Stimulated activated CD4-positive, alpha-beta T cell treated with anti-CD3 and anti-CD28 coated beads, Interleukin-1b, Interleukin-23, amount 100 ng/mL, for 4 hours (primary cell): ENCODE data around the gene PWP1.

ENCODE experiments used
- DNase-seq, 2 donors: peaks; one replicate each; pipeline ENCODE4 v3.0.0-alpha.2; 2020; ENCODE audit warnings: low read depth in 2 of 2

PWP1 gene

DNA sequence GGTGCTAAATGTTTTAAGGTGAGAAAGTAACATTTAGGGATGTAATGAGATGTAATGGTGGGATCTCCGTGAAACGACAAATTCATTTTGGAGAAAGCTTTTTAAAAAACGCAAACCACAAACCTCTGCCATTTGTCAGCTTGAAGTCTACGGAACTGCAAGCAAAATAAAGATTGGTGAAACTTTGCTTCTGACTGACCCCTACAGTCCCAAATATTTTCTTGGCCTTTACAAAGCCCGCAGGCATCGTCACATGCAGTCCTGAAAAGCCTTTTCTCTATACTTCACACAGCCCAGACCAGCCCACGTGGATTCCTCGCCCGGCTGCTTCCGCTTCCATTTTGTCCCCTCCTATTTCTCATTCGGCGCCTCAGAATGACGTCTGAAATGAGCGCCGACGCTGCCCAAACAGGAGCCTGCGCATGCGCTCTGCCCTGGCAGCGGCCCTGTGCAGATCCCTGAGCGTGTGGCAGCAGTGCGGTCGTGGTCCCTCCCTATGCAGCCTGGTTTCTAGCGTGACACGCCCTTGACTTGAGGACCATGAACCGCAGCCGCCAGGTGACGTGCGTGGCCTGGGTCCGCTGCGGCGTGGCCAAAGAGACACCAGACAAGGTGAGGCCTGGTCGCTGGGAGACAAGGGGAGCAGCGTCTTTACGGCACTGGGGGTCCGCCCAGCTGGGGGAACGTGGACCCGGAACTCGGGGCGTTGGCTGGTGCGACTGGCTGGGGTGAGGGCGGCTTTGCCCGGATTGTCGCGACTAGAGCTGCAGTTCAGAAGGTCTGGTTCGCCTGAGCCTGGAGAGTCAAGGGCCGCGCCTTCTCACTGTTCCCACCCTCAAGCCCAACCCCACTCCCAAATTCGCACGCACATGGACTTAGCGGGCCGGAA is at the start of gene PWP1:
Gene PWP1 (plus strand): TSS at position 440 of the 889 bp plus-strand sequence. CDS start 101 bp downstream, at position 541.
- DNase-seq, result peak; percentile 93 to 94

DNA sequence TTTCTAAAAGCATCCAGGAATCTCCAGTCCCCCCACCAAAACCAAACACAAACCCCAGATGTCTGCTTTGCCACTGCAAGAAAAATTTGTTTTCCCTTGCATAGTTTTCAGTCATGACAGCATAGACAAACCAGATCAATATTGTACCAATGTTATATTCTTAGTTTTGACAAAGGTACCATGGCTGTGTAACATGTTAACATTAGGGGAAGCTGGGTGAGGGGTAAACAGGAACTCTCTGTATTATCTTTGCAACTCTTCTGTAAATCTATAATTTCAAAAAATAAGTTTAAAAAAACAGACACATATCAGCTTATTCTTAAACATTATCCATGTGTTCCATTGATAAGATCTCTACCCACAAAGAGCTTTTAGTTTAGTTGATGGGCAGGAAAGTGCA is 44.4 kb upstream of the PWP1 start:
- no peak for DNase-seq

DNA sequence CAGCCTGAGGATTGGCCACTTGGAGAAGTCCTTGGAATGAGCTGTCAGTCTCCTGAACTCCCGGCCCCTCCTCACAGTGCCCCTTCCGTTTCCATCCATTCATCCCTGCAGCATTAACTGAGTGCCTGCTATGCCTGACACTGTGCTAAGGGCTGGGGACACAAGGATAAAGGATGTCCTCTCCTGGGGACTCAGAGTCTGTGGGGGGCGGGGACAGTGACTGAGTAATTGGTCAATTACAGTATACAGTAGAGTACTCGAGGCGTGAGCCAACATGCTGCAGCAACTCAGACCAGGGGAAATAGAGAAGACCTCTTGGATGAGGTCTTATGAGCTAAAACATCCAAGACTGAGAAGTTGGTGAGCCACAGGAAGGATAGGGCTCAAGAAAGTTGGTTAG is 43.4 kb upstream of the PWP1 start:
- no peak for DNase-seq

DNA sequence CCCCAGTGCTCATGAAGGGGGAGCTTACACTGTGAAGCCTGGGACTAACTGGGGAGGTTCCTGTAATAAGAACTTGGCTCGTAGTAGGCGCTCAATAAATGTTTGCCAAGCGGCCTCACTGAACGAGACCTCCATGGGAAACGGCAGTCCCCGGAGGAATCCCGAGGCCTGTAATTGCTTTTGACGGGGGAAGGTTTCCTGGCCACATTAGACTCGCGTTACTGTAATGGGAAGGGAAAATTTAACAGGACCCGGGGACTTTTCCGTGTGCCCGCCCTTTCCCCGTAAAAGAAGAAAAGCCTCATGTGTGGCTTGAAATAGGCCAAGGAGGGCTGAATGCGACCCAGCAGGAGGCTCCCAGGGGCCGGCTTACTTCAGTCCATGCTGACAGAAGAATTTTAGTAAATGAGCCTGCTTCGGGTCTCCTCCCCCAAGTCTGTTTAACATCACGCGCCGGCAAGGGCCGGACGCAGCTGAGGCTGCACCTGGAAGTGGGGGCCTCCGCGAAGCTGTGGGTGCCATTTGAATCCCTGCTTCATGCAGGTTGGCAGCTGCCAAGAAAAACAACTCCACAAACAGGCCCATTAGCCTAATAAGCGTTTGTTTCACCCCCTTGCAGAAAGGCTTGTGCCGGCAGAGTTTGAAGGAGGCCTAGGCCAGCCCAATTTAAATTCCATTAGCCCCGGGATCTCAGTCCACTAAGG is 39.8 kb upstream of the PWP1 start:
- DNase-seq, result no peak

DNA sequence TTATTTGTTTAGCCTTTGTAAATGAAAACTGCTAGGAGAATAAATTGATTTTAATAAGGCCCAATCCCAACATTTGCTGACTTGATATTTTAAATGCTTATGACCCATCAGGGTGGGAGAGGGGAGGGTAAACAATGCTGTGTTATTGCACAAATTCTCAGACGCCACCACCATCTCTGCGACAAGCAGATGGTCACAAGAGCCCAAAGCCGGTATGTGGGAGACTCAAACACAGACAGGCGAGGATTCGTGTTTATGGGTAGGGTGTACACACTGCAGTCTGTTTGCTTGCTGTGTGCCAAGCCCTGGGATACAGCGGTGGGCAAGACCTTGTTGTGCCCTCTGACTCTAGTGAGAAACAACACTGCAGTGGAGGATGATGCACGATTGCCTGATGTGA is 39.2 kb upstream of the PWP1 start:
- DNase-seq, result no peak

DNA sequence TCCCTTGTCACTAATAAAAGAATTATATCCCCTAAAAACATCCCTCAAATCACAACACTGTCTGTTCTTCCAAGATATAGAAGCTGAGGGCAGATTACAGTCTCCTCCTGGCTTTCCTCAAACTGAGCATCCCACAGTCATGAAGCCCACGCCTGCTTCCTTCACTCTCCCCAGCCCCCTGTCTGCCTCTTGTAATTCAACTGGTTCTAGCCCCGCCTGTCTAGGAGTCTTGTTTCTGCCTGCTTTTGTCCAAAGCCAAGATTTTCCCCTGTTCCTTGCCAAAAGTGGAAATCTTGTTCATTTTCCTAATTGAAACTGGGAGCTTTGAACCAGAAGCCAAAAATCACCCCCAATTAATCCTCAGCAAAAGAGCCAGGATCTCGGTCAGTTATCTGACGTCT is 35.9 kb upstream of the PWP1 start:
- DNase-seq, result no peak

DNA sequence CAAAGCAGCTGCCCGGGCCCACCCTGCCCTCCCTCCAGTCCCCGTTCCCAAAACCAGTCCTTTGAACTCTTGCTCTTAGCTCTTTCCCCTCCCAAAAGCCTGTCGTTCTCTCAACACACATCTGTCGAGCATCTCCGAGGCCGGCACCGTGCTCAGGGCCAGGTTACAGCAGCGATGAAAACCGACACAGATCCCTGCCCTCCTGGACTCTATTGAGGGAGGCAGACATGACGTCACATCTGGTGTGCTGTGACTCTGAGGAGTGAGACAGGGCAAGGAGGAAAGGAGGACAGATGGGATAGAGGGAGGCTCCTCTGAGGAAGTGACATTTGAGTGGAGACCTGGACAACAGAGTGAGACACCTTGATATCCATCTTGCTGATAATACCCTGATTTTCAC is 34.6 kb upstream of the PWP1 start:
- DNase-seq, result no peak

DNA sequence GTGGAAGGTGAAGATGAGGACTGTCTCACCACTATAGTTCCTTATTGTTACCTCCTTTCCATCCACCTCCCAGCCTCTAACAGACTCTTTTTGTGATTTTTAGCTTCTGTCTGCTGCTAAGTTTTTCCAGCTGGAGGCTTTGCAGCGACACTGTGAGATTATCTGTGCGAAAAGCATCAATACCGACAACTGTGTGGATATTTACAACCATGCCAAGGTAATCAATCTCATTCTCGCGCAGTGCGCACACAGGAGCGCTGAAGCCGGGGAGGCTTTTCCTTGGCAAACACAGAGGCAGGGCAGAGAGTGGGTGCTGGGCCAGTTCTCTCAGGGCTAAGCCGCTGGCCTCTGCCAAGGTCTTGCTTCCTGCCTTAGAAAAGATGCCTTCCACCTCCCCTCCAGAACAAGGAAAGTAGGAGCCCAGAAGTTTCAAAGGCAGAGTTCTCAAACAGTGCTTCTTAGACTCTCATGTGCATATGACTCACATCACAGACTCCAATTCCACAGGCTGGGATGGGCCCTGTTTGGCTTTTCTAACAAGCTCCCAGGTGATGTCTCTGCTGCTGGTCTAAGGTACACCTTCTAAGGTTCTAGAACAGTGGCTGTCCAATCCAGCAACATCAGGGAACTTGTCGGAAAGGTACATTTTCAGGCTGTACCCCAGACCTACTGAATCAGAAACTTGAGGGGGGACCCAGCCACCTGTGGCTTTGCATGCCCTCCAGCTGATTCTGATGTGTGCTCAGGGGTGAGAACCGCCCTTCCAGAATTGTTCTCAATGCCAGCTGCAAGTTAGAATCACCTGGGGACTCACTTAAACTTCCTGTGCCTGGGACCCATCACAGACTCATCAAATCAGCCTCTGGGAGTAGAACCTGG is 33.8 kb upstream of the PWP1 start:
- no peak for DNase-seq

DNA sequence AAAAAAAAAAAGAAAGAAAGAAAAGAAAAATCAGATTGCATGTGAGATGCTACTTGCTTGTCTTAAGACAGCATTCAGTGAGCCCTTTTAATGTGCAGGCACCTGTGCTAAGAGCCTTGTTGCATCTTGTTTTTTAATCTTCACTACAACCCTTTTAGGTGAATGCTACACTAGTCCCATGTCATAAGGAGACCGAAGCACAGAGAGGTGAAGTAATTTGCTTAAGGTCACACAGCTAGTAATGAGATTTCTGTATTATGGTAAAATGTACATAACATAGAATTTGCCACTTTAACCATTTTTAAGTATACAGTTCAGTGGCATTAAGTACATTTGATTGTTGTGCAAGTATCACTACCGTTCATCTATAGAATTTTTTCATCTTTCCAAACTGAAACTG is 32.1 kb upstream of the PWP1 start:
- no peak for DNase-seq

DNA sequence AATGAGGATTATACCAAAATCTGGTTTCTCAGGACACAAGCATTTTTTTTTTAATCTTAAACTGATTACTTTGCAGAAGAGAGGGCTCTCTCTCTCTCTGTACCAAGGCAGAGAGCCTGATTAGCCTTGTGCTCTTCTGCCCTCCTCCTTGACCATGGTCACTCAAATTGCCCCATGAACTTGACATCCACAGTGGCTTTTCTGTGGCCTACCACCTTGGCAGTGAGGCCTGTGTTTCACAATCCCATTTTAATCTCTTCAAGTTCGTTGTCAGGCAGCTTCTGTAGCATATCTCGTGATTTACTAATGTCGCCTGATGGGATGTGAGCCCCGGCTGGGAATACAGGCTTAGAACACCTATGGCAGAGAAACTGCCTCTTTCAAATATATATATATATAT is 30.7 kb upstream of the PWP1 start:
- no peak for DNase-seq

DNA sequence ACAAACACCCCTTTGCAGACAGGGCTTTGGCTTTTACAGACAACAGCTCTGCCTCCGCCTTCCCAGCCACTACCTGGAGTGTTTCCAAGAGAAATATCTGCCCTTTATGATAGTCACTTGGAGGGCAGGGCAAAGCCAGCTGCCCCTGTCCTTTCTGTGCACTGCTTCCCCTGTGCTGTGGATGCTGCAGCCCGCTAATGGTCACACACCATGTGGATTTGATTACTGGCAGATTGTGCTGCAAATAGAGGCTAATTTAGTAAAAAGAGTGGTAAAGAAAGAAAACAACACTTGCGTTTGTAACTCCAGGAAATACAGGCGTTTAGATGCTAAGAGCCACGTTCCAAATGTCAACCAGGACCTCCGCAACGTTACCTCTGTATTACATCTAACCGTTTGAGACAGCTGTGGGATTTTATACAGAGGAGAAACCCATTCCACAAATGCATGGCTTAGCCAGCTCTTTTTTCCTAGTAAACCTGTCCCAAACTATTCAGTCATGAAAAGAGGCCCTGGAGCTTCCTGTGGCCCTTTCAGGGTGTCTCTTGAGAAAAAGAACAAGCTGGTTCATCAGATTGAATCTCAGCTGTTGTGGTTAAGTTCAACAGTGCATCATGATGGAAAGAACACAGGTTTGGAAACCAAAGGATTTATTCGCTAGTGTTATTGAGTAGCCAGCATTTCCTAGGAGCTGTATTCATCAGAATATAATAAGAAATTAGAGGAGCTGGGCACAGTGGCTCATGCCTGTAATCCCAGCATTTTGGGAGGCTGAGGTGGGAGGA is 30.1 kb upstream of the PWP1 start:
- DNase-seq, result no peak

DNA sequence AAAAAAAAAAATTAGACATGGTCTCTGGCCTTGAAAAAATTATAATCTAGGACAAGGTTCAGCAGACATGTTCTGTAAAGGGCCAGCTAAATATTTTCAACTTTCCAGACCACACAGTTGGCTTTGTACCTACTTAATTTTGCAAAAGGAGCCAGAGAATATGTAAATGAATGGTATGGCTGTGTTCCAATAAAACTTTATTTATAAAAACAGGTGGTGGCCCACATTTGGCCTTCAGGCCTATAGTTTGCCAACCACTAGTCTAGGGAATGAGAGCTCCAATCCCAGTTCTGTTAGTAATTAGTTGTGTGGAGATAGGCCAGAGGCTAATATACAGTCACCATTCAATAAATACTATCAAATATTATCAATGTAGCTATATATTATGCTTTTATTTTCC is 29.3 kb upstream of the PWP1 start:
- no peak for DNase-seq

DNA sequence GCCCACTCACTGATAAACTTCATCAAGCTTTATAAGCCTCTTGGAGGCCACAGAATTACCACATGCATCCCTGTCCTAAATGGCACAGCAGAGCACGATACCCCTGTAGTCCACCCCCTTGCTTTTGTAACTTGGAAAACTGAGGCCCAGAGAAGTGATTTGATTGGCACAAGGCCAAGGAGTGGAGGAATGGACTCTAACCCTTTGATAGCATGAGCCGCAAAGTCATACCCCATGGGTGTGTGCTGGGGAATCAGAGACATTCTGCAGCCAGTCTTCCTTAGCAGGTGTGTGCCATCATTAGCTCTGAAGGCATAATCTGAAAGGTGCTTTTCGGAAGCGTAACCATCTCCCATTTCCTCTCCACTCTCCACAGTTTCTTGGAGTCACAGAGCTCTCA is 28.5 kb upstream of the PWP1 start:
- no peak for DNase-seq

DNA sequence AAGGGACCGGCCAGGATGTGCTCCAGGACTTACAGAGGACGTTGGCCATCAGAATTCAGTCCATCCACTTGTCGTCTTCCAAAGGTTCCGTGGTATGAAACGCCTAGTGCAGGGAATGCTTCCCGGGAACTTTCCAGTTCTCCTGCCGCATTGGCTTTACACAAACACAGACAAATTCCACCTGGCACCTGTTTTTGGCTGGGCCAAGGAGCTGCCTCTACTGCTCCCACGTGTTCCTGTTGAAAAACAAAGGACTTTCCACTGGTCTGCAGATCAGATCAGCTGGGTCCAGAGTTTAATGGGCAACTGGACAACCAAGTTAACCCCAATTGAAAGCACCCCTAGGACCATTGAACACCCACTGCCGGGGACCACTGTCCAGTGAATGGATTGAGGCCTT is 28.0 kb upstream of the PWP1 start:
- no peak for DNase-seq

DNA sequence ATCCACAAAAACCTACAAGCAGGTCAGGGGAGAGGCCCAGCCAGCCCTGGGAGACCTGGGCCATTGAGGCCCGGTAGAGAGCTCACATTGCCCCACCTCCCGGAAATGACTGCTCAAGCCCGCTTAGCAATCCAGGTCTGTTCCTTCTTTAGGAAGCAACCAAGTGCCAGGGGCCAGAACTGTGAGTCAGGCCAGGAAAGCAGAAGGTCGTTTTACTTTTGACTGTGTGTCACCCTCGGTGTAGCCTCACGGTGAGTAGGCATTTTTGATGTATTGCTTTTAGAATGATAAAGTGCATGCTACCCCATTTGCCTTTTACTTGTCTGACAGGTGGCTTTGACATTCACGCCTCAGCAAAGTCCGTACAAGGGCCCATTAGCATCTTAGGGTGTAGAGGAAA is 25.4 kb upstream of the PWP1 start:
- no peak for DNase-seq

DNA sequence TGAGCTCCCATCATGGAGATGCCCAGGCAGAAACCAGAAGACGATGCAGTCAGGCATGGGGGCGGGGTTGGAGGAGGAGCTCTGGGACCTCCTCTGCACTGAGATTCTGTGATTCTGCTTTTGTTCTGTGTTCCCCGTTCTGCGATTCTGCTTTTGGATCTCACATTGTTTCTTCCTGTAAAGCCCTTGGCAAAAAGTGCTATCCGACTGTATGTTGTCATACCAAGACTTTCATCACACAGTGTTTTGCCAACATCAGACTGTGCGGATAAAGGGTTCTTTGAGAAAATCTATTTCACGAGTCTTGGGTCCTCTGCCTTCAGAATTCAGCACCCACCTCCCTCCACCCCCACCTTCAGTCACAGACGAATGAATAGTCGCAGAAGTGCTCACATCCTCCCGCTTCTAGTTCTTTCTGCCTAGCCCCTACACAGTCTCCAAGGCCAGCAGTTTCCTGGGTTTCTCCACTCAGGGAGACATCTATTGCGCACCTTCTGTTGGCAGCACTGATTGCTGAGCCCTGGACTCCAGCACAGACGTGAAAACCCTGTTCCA is 24.7 kb upstream of the PWP1 start:
- no peak for DNase-seq

DNA sequence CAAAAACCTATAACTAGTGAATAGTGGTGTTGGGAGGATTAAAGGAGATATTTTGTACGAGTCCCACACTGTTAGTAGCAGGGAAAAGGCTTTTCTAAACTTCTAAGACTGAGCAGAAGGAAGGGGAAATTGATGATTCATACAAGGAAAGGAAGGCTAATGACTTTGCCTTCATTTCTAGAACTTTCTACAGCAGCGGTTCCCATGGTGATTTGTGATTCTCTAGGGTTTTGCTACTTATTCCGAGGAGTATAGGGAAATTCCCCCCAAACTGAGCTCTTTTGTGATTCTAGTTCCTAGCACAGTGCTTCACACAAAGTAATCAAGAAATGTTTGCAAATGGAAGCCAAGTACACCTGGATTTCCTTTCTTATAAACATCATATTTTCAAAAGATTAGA is 23.8 kb upstream of the PWP1 start:
- DNase-seq, result no peak

DNA sequence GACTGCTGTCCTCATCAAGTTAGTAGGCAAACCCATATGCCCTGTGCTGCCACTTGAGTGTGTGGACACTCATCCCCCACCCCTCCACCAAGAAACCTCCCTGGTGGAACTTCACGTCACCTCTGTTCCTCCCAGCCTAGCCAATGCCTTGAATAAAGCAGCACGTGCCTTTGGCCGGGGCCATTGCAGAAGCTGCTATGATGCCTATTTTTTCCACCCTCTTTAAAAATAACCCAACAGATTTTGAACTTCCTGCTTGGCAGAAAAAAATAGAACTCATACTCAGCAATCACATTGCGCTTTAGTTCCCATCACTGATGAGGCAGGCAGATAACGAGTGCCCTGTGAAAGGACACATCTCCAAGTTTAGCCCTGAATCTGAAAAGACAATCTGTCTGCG is 23.1 kb upstream of the PWP1 start:
- no peak for DNase-seq

DNA sequence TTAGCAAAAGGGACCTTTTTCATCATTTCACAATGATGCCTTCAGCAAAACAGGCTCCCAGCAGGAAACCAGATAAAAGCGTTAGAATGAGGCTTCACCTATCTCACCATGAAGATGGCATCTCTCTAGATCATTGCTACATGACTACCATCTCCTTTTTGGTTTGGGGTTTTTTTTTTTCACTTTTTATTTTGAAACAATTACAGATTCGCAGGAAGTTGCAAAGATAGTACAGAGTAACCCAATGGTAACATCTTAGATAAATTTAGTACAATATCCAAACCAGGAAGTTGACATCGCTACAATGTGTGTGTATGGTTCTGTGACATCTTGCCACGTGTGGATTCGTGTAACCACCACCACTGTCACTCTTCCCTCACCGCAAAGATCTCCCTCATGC is 22.3 kb upstream of the PWP1 start:
- DNase-seq, result no peak

DNA sequence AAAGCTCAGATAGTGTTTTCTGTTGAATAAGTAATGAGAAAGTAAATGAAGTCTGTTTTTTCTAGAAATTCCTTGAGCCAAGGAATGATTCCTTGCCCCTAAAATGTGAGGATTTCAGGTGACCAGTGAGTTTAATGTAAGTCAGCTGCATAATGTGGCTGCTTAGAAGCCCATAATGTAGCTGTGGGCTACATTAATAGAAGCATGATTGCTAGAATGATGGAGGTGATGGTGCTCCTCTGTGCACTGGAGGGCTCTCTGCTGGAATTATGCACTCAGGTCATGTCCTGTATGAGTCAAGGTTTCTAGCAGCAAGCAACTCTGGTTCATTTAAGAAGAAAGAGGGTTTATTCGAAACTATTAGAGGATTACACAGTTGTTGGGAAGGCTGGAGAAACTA is 19.6 kb upstream of the PWP1 start:
- no peak for DNase-seq

DNA sequence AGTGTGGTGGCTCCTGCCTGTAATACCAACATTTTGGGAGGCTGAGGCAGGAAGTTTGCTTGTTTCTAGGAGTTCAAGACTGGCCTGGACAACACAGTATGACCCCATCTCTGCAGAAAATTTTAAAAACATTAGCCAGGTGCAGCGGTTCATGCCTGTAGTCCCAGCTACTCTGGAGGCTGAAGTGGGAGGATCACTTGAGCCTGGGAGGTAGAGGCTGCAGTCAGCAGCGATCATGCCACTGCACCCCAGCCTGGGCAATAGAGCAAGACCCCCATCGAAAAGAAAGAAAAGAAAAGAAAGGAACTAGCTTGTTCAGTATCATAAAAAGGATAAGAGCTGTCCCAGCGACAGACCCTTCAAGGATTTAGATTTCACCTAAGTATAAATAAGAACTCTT is 18.1 kb upstream of the PWP1 start:
- no peak for DNase-seq
